Tibial nerve (tissue), 4 donors: ENCODE results near the gene POLR1E.

Source experiments
- EP300 ChIP-seq, 2 donors: sonication (generic); formaldehyde crosslinking; IDR thresholded peaks; one replicate each; pipeline ENCODE4 v1.6.1; 2017; ENCODE audit warnings: antibody characterized with exemption in 2 of 2, mild to moderate bottlenecking in 1 of 2
- POLR2A ChIP-seq, 2 donors: fragments of 450-650 bp; IDR thresholded peaks; one replicate each; pipeline ENCODE4 v1.6.1; 2017; ENCODE audit warnings: antibody characterized with exemption in 2 of 2, mild to moderate bottlenecking in 2 of 2, moderate library complexity in 2 of 2
- TF ChIP-seq, protein P1 (sequence below), 5 experiments: fragments of 200-600 bp in 3 of 5; fragments of 450-650 bp in 2 of 5; sonication (generic) in 3 of 5; IDR thresholded peaks; one replicate each; pipeline ENCODE4 v1.5.1; 2016 to 2019; ENCODE audit warnings: antibody characterized with exemption in 5 of 5, mild to moderate bottlenecking in 3 of 5, moderate library complexity in 2 of 5

DNA sequence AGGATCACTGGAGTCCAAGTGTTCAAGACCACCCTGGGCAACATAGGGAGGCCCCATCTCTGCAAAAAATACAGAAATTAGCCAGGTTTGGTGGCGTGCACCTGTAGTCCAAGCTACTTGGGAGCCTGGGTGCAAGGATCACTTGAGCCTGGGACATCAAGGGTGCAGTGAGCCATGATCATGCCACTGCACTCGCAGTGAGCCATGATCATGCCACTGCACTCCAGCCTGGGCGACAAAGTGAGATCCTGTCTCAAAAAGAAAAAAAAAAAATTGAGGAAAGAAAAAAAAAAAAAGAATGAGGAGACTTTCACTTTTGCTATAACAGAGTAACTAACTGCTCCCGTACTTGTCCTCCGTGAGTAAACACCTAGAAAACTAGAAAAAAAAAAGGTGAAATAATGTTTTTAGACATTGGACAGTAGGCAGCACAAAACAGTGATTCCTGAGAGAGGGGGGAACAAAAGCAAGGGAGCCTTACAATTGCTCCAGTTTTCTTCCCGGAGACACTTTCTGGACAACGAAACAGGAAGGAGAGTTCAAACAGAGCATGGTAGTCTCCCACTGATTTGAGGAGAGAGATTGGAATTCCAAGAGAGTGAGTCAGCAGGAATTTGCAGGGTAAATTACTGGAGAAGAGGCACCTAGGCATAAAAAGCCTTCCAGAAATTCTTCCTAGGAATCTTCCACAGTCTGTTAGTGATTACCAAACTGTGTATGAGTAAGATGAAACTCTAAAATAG, 13.6 kb upstream of the POLR1E start:
- TF ChIP-seq, protein P1, sequence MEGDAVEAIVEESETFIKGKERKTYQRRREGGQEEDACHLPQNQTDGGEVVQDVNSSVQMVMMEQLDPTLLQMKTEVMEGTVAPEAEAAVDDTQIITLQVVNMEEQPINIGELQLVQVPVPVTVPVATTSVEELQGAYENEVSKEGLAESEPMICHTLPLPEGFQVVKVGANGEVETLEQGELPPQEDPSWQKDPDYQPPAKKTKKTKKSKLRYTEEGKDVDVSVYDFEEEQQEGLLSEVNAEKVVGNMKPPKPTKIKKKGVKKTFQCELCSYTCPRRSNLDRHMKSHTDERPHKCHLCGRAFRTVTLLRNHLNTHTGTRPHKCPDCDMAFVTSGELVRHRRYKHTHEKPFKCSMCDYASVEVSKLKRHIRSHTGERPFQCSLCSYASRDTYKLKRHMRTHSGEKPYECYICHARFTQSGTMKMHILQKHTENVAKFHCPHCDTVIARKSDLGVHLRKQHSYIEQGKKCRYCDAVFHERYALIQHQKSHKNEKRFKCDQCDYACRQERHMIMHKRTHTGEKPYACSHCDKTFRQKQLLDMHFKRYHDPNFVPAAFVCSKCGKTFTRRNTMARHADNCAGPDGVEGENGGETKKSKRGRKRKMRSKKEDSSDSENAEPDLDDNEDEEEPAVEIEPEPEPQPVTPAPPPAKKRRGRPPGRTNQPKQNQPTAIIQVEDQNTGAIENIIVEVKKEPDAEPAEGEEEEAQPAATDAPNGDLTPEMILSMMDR (IDR thresholded peaks at IDR 0.05): no peak
- TF ChIP-seq EP300 (IDR thresholded peaks at IDR 0.05) (peak in 1 of 2 donors; percentile 47), POLR2A (IDR thresholded peaks at IDR 0.05) (no peak)
